Measurements from ENCODE around the gene LUC7L2. TPM values are rescaled to one million over a fixed set of nuclear protein-coding genes. Genes with fewer than 3 reads are reported as not detected.
"Not testable (repeated sequence)": the region's sequence is repeated elsewhere in the genome, so short reads cannot be mapped to it uniquely, and the experiment has no call there.

The LUC7L2 gene
- total RNA-seq, 2 donors from 2014 or later, result 61.3 to 107 TPM

GRCh38 chr7:139397192-139397591 is 37.5 kb downstream of the LUC7L2 start:
- DNase-seq, result no peak
- H3K27me3 ChIP-seq, result no peaks in the 10 kb centered on the region
- TF ChIP-seq CTCF (IDR thresholded peaks at IDR 0.05), result no peak
- H3K9ac ChIP-seq (ENCODE audit: low read depth in 2 of 2, low read length in 2 of 2), result no peak overlapping the region
- no peak overlapping the region for H3K4me3 ChIP-seq
- no peaks in the 10 kb centered on the region for H3K36me3 ChIP-seq
- H3K4me1 ChIP-seq, result no peaks in the 10 kb centered on the region
- H3K9me3 ChIP-seq, result no peaks in the 10 kb centered on the region
- H3K27ac ChIP-seq, result no peak overlapping the region
- intact Hi-C loops (cut with DNase I), result no loop called here

GRCh38 chr7:139403601-139404000 is 43.9 kb downstream of the LUC7L2 start:
- Histone ChIP-seq H3K27ac (no peak overlapping the region), H3K9ac (ENCODE audit: low read depth in 2 of 2, low read length in 2 of 2) (no peak overlapping the region), H3K36me3 (no peaks in the 10 kb centered on the region), H3K4me1 (no peaks in the 10 kb centered on the region), H3K27me3 (no peaks in the 10 kb centered on the region), H3K4me3 (no peak overlapping the region), H3K9me3 (no peaks in the 10 kb centered on the region)
- intact Hi-C loops (cut with DNase I), result loop anchor here (5.0 kb wide), 1 partner anchor 36 kb away; no protein-coding TSS in a partner anchor
- DNase-seq, result no peak
- TF ChIP-seq CTCF (IDR thresholded peaks at IDR 0.05), result no peak

- no peaks in the 10 kb centered on the region for H3K4me1 ChIP-seq
- no peak for DNase-seq
- H3K36me3 ChIP-seq, result no peaks in the 10 kb centered on the region
- no peaks in the 10 kb centered on the region for H3K9me3 ChIP-seq
- no peaks in the 10 kb centered on the region for H3K27me3 ChIP-seq
- no peak for TF ChIP-seq CTCF (IDR thresholded peaks at IDR 0.05)
- no peak overlapping the region for H3K9ac ChIP-seq (ENCODE audit: low read depth in 2 of 2, low read length in 2 of 2)
- no peak overlapping the region for H3K27ac ChIP-seq
- no peak overlapping the region for H3K4me3 ChIP-seq
- intact Hi-C loops (cut with DNase I), result no loop called here
Measured at GRCh38 chr7:139407555-139407954, 47.9 kb downstream of the LUC7L2 start.

GRCh38 chr7:139414743-139415402 is 55.2 kb downstream of the LUC7L2 start:
- H3K9me3 ChIP-seq; H3K27ac ChIP-seq; H3K4me1 ChIP-seq; H3K4me3 ChIP-seq; H3K9ac ChIP-seq (ENCODE audit: low read depth in 2 of 2, low read length in 2 of 2); H3K36me3 ChIP-seq; DNase-seq; intact Hi-C loops (cut with DNase I); H3K27me3 ChIP-seq: not testable (repeated sequence)

- peaks cover 5% of the 10 kb centered on the region for H3K36me3 ChIP-seq
- no peaks in the 10 kb centered on the region for H3K9me3 ChIP-seq
- H3K27ac ChIP-seq, result no peak overlapping the region
- no peak overlapping the region for H3K9ac ChIP-seq (ENCODE audit: low read depth in 2 of 2, low read length in 2 of 2)
- H3K4me3 ChIP-seq, result no peak overlapping the region
- TF ChIP-seq CTCF (IDR thresholded peaks at IDR 0.05), result no peak
- H3K27me3 ChIP-seq, result no peaks in the 10 kb centered on the region
- no peaks in the 10 kb centered on the region for H3K4me1 ChIP-seq
- intact Hi-C loops (cut with DNase I), result no loop called here
- no peak for DNase-seq
Measured at GRCh38 chr7:139416405-139416804, 56.7 kb downstream of the LUC7L2 start.

GRCh38 chr7:139417478-139417877 is 57.8 kb downstream of the LUC7L2 start:
- Histone ChIP-seq H3K9me3 (no peaks in the 10 kb centered on the region), H3K27ac (no peak overlapping the region), H3K4me1 (no peaks in the 10 kb centered on the region), H3K4me3 (no peak overlapping the region), H3K9ac (ENCODE audit: low read depth in 2 of 2, low read length in 2 of 2) (no peak overlapping the region), H3K27me3 (no peaks in the 10 kb centered on the region), H3K36me3 (peaks cover 5% of the 10 kb centered on the region)
- intact Hi-C loops (cut with DNase I), result no loop called here
- no peak for TF ChIP-seq CTCF (IDR thresholded peaks at IDR 0.05)
- DNase-seq, result no peak

Data from colonic mucosa (tissue), 4 donors.